HG02571 (cell line): ENCODE measurements around the gene CHD9.

Experiments
- ATAC-seq: cut with Tn5 transposase; IDR thresholded peaks from one replicate; pipeline ENCODE4 v1.9.1; 2021; ENCODE audit warnings: mild to moderate bottlenecking, moderate library complexity; ENCODE audit not compliant: unreplicated experiment

Gene CHD9

GRCh38 chr16:53123747-53124146, 69.0 kb downstream of the CHD9 start:
- ATAC-seq: no peak

GRCh38 chr16:53126390-53126789, 71.6 kb downstream of the CHD9 start:
- no peak for ATAC-seq

DNA sequence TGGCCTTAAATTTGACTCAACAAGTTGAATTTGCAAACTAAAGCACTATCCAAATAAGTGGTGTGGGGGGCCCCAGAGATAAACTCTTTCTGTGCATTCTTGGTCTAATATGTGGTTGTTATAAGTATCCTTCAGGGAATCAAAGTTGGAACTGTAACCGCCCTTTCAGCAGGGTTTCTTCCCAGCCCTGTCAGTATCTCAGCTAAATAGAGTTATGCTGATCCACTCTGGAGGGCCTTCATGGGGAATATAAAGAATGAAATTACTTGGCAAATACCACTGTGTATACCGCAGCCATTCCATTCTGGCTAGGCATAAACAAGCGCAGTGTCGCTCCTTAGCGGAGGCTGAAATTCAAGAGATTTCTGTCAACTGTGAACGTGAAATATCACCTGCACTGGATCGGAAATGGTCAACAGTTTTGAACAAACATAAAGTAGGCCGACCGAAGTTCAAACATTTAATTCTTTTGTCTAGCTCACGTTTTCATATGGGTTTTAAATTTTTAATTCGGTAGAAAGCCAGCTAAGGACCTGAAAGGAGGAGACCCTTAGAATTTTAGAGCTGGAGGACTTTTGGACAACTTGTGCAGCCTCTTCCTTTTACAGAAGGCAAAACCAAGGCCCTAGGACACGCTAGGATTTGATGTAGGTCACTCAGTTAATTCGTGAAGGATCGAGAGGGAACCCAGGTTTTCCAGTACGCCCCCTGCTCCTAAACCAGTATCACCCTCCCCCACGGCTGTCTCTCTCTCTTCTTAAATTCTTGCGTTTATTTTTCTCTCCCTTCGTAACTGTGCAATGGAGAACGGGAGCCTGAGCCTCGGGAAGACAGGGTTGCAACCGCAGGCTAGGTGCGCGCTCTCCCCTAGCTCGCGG, 74.7 kb downstream of the CHD9 start:
- no peak for ATAC-seq

GRCh38 chr16:53130159-53131049, 75.6 kb downstream of the CHD9 start:
- ATAC-seq: peak; percentile 84

- ATAC-seq: no peak
Measured at GRCh38 chr16:53131050-53131362, 76.2 kb downstream of the CHD9 start.

DNA sequence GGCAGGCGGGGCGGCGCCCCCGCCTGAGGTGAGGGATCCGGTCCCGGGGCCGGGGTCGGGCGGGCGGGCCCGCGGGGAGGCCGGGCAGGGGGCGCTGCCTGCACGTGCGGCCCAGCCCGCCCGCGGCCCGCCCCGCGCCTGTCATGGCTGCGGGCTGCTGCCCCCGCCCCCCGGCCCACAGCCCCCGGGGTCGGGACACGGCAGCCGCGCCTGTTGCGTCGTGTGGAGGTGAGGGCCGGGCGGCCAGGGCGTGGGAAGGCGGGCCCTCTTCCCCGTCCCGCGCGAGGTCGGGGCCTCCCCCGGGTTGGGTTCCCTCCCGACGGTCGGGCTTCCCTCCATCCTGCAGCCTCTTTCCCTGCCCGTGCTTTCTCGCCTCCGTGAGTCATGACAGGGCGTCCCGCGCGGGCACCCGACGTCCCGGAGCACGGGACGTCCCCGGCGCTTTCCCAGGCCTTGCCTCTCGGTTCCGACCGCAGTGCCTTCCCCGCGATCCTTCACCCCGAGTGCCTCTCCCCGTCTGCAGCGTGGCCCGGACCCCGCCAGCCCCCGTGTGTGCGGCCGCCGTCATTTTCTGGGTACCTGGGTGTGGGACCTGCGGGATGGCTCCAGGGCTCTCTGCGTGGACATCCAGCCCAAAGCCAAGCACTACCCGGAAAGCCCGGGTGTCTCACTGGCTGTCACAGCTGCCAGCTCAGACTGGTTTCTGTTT, 76.7 kb downstream of the CHD9 start:
- no peak for ATAC-seq

- ATAC-seq: no peak
Measured at GRCh38 chr16:53132406-53132805, 77.6 kb downstream of the CHD9 start.

GRCh38 chr16:53135329-53135728, 80.5 kb downstream of the CHD9 start:
- ATAC-seq: no peak

DNA sequence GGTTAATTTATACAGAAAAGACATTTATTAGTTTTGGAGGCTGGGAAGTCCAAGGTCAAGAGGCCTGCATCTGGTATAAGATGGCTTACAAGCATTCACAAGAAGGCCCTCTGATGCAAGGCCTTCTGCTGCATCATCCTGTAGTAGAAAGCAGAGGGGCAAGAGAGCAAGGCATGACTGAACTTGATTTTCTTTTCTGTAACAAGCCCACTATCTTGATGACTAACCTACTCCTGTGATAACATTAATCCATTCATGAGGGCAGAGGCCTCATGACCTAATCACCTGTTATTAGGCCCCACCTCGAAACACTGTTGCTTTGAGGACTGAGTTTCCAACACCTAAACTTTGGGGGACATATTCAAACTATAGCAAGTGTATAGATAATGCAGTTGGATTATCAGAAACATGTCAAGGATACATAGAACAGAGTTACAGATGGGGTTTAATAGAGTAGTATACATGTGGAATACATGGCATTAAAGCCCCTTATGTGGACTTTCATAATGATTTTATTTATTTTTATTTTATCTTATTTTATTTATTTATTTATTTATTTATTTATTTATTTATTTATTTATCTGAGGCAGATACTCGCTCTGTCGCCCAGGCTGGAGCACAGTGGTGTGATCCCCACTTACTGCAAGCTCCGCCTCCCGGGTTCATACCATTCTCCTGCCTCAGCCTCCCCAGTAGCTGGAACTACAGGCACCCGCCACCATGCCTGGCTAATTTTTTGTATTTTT, 88.2 kb downstream of the CHD9 start:
- ATAC-seq: no peak

DNA sequence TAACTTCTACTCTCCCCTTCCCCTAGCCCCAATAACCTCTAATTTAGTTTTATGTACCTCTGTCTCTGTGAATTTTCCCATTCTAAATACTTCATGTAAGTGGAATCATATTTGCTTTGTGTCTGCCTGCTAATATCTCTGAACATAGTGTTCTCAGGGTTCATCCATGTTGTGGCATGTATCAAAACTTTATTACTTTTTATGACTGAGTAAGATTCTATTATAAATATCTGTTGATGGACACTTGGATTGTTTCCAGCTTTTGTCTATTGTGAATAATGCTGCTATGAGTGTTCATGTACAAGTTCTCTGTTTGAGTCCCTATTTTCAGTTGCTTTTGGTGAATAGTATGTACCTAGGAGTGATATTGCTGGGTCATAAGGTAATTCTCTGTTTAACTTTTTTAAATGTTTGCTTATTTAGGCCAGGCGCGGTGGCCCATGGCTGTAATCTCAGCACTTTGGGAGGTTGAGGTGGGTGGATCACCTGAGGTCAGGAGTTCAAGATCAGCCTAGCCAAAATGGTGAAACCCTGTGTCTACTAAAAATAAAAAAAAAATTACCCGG, 92.8 kb downstream of the CHD9 start:
- ATAC-seq: no peak

DNA sequence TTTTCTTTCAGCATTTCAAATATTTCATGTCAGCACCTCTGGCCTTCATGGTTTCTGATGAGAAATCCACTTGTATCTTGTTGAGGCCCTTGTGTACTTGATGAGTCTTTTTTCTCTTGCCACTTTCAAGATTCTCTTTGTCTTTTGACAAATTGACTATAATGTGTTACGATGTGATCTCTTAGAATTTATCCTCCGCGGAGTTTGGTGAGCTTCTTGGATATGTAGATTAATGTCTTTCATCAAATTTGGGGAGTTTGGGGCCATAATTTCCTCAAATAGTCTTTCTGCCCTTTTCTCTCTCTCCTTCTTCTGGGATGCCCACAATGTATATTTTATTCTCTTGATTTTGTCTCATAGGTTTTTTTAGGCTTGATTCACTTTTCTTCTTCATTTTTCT, 96.0 kb downstream of the CHD9 start:
- no peak for ATAC-seq

DNA sequence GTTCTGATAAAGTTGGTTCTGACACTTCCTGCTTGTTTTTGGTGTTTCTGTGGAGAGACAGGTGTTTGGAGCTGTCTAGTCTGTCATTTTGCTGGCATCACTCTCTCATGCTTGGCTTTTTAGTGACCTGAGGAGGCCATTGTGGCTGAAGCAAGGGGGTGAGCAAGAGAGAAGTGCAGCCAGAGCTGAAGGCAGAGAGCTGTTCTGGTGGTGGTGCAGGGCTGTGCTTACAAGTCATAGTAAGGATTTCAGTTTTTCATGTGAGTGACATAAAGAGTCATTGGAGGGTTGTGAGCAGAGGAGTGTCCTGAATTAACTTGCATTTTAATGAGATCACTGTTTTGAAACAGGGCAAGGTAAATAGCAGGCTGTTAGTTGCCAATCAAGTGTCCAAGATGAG, 97.5 kb downstream of the CHD9 start:
- ATAC-seq: no peak

DNA sequence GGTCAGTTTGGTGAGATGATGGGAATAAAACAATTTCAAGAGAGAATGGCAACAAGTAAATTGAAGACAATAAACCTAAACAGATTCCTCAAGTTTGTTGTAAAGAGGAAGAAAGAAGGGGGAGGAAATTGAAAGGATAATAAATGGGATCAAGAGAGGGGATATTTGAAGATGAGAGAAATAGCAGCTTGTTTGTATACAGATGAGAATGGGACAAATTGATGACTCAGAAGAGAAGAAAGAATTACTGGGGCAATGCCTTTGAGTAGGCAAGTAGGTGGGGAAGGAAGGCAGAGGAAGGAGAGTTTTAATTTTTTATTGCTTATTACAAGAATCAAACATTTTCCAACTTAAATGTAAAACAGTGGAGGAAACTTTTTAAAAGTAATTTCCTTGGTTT, 98.3 kb downstream of the CHD9 start:
- no peak for ATAC-seq

- ATAC-seq: no peak
Measured at GRCh38 chr16:53154513-53154912, 99.7 kb downstream of the CHD9 start.

DNA sequence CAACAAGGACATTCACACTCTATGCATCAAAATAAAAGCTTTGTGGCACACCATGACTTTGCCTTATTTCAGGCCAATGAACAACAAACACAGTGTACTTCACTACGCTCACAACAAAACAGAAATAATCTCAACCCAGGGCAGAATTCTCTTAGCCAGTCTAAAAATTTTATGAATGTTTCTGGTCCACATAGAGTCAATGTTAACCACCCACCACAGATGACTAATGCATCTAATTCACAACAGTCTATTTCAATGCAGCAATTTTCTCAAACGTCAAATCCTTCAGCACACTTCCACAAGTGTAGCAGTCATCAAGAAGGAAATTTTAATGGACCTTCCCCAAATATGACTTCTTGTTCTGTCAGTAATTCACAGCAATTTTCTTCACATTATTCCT, 101.7 kb downstream of the CHD9 start:
- ATAC-seq: no peak

- ATAC-seq: no peak
Measured at GRCh38 chr16:53159781-53160436, 105.1 kb downstream of the CHD9 start.

DNA sequence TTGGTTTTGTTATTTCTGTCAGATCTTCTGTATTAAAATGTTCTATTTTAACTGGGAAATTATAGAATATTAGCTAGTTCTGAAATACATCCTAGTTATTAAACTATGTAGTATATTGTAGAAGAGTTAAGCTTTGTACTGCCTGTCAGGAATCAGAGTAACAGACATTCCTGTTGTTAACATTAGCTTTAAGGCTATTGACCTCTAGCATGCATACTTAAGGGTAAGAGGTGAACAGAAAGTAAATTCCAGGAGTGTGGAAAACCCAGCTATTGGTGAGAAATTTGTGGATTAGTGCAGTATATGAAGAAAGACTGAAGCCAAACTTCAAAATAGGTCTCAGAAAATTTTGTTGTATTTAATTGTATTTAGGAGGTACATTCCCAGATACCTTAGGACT, 111.3 kb downstream of the CHD9 start:
- no peak for ATAC-seq

GRCh38 chr16:53168744-53169143, 114.0 kb downstream of the CHD9 start:
- no peak for ATAC-seq

DNA sequence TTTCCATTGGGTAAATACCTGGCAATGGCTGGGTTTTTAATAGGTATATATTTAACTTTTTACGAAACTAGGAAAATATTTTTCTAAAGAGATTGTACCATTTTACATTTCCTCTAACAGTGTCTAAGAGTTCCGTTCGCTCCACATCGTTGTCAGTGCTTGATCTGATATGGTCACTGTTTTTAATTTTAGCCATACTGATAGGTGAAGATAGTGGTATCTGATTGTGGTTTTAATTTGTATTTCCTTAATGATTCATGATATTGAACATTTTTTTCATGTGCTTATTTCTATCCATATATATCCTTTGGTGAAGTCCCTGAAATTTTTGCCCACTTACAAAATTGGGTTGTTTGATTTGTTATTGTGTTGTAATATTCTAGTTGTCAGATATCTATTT, 117.7 kb downstream of the CHD9 start:
- no peak for ATAC-seq

DNA sequence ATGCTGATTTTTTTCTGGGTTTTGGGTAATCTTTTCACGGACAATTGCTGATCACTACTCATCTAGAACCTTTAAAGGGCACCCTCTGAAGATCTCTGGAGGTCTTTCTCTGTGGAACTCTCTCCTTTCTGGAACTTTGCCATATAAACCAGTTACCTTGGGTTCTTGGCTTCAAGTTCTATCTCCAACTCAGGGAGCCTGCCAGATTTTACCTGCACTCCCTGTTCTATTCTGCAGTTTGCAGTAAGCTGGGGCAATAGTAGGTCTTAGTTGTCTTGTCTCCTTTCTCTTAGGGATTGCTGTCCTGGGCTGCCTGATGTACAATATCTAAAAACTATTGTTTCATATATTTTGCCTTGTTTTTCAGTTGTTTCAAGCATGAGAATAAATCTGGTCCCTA, 120.3 kb downstream of the CHD9 start:
- no peak for ATAC-seq
